HG03196 (cell line): ENCODE data around the gene PTGFR.

ENCODE experiments used
- ATAC-seq: cut with Tn5 transposase; IDR thresholded peaks from one replicate; pipeline ENCODE4 v1.9.1; 2021; ENCODE audit not compliant: unreplicated experiment

PTGFR gene

DNA sequence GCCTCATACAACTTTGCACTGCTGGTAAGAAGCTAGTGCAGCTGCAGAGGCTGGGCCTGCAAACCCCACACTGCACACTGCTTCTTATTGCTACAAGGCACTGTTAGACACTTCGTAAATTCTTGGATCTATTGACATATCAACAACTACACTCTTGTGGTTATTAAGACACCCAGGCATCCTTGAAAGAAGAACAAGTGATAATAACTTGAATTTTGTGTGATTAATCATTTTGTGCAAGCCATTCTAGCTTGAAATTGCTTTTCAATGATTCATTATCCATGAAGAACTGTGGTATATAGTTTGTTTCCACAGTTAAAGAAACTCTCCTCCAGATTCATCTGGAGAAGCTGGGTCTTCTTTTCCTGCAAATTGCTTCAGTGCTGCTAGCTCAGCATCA lies 95.8 kb downstream of the PTGFR start:
- ATAC-seq: no peak

GRCh38 chr1:78587211-78587610 lies 96.4 kb downstream of the PTGFR start:
- no peak for ATAC-seq
